Naive thymus-derived CD4-positive, alpha-beta T cell (primary cell): ENCODE measurements around the gene CCNL2. TPM values are rescaled to one million over a fixed set of nuclear protein-coding genes. Genes with fewer than 3 reads are reported as not detected.

Experiments used
- ATAC-seq: fragments of 150-1000 bp; cut with Tn5 transposase; 2 replicates; pipeline ENCODE4 v1.10.0; 2021; ENCODE audit warnings: mild to moderate bottlenecking, moderate library complexity
- CTCF ChIA-PET: fragments of 350-600 bp; sonication (Branson Sonifier 250); formaldehyde crosslinking; loops from one replicate; lab custom pipeline; 2021; ENCODE audit warnings: antibody characterized with exemption; lab: Charles Lee
- POLR2A ChIA-PET: fragments of 350-600 bp; sonication (Branson Sonifier 250); formaldehyde crosslinking; loops from one replicate; lab custom pipeline; 2021; ENCODE audit warnings: antibody characterized with exemption, inconsistent platforms; lab: Charles Lee
- DNase-seq, 9 donors: peaks; one replicate each; pipeline versions ENCODE4 v3.0.0 to v3.0.0-alpha.2; 2020 to 2022; ENCODE audit warnings: mixed read lengths in 1 of 9
- H3K27ac ChIP-seq: one replicate; pipeline ENCODE4 v1.7.0; 2013; ENCODE audit warnings: mild to moderate bottlenecking, low read depth, low read length, moderate library complexity
- H3K27me3 ChIP-seq, 2 donors: one replicate each; pipeline ENCODE4 v1.7.0; 2013; ENCODE audit warnings: low read length in 2 of 2, mild to moderate bottlenecking in 2 of 2, moderate library complexity in 2 of 2; ENCODE audit not compliant: control insufficient read depth in 2 of 2, insufficient read depth in 2 of 2
- H3K36me3 ChIP-seq, 3 experiments: 1 replicate in 2 of 3; 2 replicates in 1 of 3; pipeline ENCODE4 v1.7.0; 2013; ENCODE audit warnings: low read length in 3 of 3, mild to moderate bottlenecking in 3 of 3, moderate library complexity in 1 of 3; ENCODE audit not compliant: insufficient read depth in 3 of 3, control insufficient read depth in 2 of 3
- H3K4me1 ChIP-seq, 2 donors: one replicate each; pipeline ENCODE4 v1.7.0; 2013; ENCODE audit warnings: low read length in 2 of 2, mild to moderate bottlenecking in 2 of 2, moderate library complexity in 1 of 2; ENCODE audit not compliant: control insufficient read depth in 2 of 2, insufficient read depth in 2 of 2
- H3K4me3 ChIP-seq: 2 replicates; pipeline ENCODE4 v1.7.0; 2013; ENCODE audit warnings: mild to moderate bottlenecking, low read length
- H3K9me3 ChIP-seq, 3 experiments: 1 replicate in 2 of 3; 2 replicates in 1 of 3; pipeline ENCODE4 v1.7.0; 2013; ENCODE audit warnings: low read length in 3 of 3; ENCODE audit not compliant: control insufficient read depth in 2 of 3
- H3K27ac Mint-ChIP-seq, 9 donors: one replicate each; pipeline ENCODE4 v1.8.0; 2020 to 2022; ENCODE audit warnings: mixed read lengths in 9 of 9, mild to moderate bottlenecking in 8 of 9, moderate library complexity in 5 of 9, inconsistent platforms in 2 of 9
- H3K27me3 Mint-ChIP-seq, 5 donors: one replicate each; pipeline ENCODE4 v1.8.0; 2021 to 2022; ENCODE audit warnings: mixed read lengths in 5 of 5, mild to moderate bottlenecking in 1 of 5
- H3K36me3 Mint-ChIP-seq, 5 donors: one replicate each; pipeline ENCODE4 v1.8.0; 2020 to 2022; ENCODE audit warnings: mixed read lengths in 5 of 5, mild to moderate bottlenecking in 3 of 5, inconsistent platforms in 1 of 5
- H3K4me1 Mint-ChIP-seq, 7 donors: one replicate each; pipeline ENCODE4 v1.8.0; 2020 to 2022; ENCODE audit warnings: mixed read lengths in 7 of 7, mild to moderate bottlenecking in 3 of 7, inconsistent platforms in 1 of 7
- H3K4me3 Mint-ChIP-seq, 10 donors: one replicate each; pipeline ENCODE4 v1.8.0; 2020 to 2022; ENCODE audit warnings: mild to moderate bottlenecking in 10 of 10, mixed read lengths in 10 of 10, moderate library complexity in 6 of 10, inconsistent platforms in 2 of 10
- H3K9me3 Mint-ChIP-seq, 11 donors: one replicate each; pipeline ENCODE4 v1.8.0; 2020 to 2022; ENCODE audit warnings: mixed read lengths in 11 of 11, mild to moderate bottlenecking in 4 of 11, inconsistent platforms in 1 of 11, moderate library complexity in 1 of 11
- intact Hi-C, 2 donors: fragments of 100-400 bp; cut with micrococcal nuclease; formaldehyde crosslinking; loops; one replicate each; pipeline ENCODE4 v1.15.1; 2023
- polyA plus RNA-seq, 2 donors: library from polyadenylated mRNA; unstranded; fragments of 300-500 nt; fragmentation: Illumina TruSeq; gene quantifications; one replicate each; pipeline ENCODE4 v1.2.3, GENCODE V29; 2021
- total RNA-seq, 6 experiments: library from RNA in 5 of 6; stranded (reverse) in 5 of 6; gene quantifications; 1 replicate in 5 of 6; 2 replicates in 1 of 6; pipeline ENCODE4 v1.2.3 and lab custom pipeline; 2021 to 2026

CCNL2 gene
- total and polyA plus RNA-seq, 7 experiments from 2014 or later, result 16.3 to 403 (median 238) TPM

DNA sequence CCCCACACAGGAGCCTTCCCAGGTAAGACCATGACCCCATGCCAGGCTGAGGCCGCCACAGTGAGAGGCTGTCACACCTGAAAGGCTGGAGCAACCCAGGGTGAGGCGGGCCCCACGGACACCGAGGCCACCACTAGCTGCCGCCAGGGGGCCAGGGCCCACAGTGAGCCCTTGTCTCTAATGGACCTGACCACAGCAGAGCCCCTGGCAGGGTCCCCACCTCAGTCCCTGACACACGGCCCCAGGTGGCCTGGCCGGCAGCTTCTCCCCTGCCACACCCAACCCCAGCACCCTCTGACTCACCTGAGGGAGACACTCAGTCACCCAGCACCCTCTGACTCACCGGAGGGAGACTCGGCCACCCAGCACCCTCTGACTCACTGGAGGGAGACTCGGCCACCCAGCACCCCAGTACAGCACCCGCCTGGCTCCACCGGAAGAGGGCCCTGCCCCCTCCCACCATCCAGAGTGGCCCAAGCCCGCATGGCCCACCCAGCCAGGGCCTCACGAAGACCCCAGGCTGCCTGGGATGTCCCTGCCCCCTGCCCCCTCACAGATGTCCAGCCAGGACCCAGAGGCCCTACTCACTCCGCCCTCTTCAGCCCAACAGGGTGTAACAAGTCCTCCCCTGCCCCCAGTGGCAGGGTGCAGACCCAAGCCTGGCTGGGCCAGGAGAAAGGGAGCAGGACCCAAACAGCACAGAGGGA, 54.3 kb downstream of the CCNL2 start:
- Mint-ChIP-seq H3K9me3 (peaks cover 0 to 4% (median 0%) of the 10 kb centered on the region in 11 donors), H3K4me1 (peaks cover 12 to 22% (median 13%) of the 10 kb centered on the region in 7 donors), H3K27me3 (no peaks in the 10 kb centered on the region), H3K27ac (peak overlapping the region in 1 of 9 donors; percentile 25), H3K36me3 (peaks cover 0 to 11% (median 4%) of the 10 kb centered on the region in 5 donors), H3K4me3 (no peak overlapping the region)
- no peak overlapping the region for H3K27ac ChIP-seq
- POLR2A ChIA-PET, result no interaction called here
- no peaks in the 10 kb centered on the region for H3K9me3 ChIP-seq
- H3K27me3 ChIP-seq, result no peaks in the 10 kb centered on the region
- ATAC-seq (no peak), DNase-seq (no peak)
- H3K4me1 ChIP-seq, result peaks cover 0 to 9% of the 10 kb centered on the region in 2 donors
- peaks cover 0 to 13% (median 0%) of the 10 kb centered on the region in 3 experiments for H3K36me3 ChIP-seq
- CTCF ChIA-PET, result no interaction called here
- no peak overlapping the region for H3K4me3 ChIP-seq
- intact Hi-C loops, result no loop called here

DNA sequence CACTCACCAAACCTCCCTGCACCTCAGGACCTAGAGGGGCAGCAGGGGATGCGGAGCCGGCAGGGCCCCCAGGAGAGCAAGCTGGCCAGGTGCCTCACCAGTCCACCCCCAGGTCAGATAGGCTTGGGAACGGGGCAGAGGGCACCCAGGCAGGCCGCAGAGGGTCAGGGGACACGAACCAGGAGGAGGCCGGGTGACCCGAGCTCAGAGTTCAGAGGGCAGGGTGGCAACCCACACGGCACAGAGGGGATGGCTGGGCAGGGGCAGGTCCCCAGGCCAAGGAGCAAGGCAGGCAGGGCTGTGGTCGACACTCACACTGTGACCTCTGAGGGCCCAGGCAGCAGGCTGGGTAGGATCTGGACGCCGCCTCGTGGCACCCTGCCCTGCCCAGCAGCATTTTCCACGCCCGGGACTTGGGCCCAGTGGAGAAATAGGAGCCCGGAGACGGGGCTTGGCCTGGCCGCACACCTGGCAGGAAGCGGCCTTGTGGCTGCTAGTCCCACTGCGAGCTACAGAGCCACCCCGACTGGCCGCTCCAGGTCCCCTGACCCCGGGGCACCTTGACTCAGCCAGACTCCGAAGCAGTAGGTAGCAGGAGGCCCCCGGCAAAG, 55.2 kb downstream of the CCNL2 start:
- Histone ChIP-seq H3K27me3 (no peaks in the 10 kb centered on the region), H3K36me3 (peaks cover 0 to 16% (median 0%) of the 10 kb centered on the region in 3 experiments), H3K4me3 (no peak overlapping the region), H3K9me3 (no peaks in the 10 kb centered on the region), H3K27ac (no peak overlapping the region), H3K4me1 (peaks cover 0 to 9% of the 10 kb centered on the region in 2 donors)
- ChIA-PET POLR2A (no interaction called here), CTCF (interaction anchor here (0.7 kb wide), 1 partner anchor 306 kb away, joined by 3 read pairs; no protein-coding TSS in a partner anchor)
- ATAC-seq (no peak), DNase-seq (no peak)
- peaks cover 0 to 4% (median 0%) of the 10 kb centered on the region in 11 donors for H3K9me3 Mint-ChIP-seq
- intact Hi-C loops, result no loop called here
- peaks cover 12 to 22% (median 13%) of the 10 kb centered on the region in 7 donors for H3K4me1 Mint-ChIP-seq
- H3K27ac Mint-ChIP-seq, result no peak overlapping the region
- peaks cover 0 to 11% (median 4%) of the 10 kb centered on the region in 5 donors for H3K36me3 Mint-ChIP-seq
- H3K4me3 Mint-ChIP-seq, result no peak overlapping the region
- H3K27me3 Mint-ChIP-seq, result no peaks in the 10 kb centered on the region

DNA sequence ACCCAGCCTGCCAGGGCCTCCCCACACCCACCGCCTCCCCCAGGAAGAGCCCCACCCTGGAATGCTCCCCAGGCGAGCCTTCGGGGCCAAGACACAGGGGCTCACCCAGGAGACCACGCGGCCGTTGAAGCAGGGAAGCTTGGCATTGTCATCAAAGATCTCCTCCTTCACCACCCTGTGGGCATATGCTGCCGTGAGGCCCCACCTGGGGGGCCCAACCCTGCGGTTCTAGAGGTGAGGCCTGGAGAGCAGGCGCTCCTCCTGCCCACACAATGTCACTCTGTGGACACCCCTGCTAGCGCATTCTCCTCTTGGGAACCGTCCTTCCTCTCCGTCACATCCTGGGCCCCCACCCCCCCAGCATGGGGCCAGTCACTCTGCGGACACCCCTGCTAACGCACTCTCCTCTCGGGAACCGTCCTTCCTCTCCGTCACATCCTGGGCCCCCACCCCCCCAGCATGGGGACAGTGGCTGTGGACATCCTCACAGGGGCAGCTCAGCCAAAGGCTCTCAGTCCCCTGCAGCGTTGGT, 56.5 kb downstream of the CCNL2 start:
- no peaks in the 10 kb centered on the region for H3K27me3 ChIP-seq
- POLR2A ChIA-PET, result no interaction called here
- H3K9me3 ChIP-seq, result no peaks in the 10 kb centered on the region
- Mint-ChIP-seq H3K4me3 (no peak overlapping the region), H3K9me3 (peaks cover 0 to 4% (median 0%) of the 10 kb centered on the region in 11 donors), H3K27me3 (no peaks in the 10 kb centered on the region), H3K36me3 (peaks cover 0 to 11% (median 4%) of the 10 kb centered on the region in 5 donors), H3K4me1 (peaks cover 10 to 17% (median 12%) of the 10 kb centered on the region in 7 donors), H3K27ac (no peak overlapping the region)
- intact Hi-C loops, result no loop called here
- peaks cover 0 to 1% of the 10 kb centered on the region in 2 donors for H3K4me1 ChIP-seq
- CTCF ChIA-PET, result no interaction called here
- ATAC-seq (no peak), DNase-seq (no peak)
- H3K36me3 ChIP-seq, result peaks cover 0 to 24% (median 0%) of the 10 kb centered on the region in 3 experiments
- no peak overlapping the region for H3K27ac ChIP-seq
- H3K4me3 ChIP-seq, result no peak overlapping the region

DNA sequence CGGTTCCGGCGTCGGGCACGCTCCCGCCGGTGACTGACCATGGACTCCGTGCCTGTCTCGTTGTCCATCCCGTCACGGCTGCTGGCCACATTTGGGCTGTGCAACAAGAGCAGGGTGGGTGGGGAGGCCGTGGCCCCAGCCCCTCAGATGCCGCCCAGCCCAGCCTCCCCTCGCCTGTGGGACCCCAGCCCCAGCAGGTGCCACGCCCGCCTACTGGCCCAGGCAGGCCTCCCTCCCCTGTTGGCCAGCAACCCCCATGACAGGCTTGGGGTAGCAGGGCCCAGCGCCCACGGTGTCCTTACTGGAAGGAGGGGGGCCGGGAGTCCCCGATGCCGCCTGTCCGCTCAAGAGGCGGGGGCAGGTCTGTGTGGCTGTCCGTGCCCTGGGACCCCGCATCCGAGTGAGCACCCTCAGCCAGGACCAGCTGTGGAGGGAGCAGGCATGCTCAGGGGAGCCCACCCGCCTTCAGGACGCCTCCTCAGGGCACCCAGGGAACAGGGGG, 57.0 kb downstream of the CCNL2 start:
- intact Hi-C loops, result no loop called here
- no peaks in the 10 kb centered on the region for H3K27me3 Mint-ChIP-seq
- no peak overlapping the region for H3K4me3 ChIP-seq
- no peak for ATAC-seq
- no peak for DNase-seq
- H3K4me3 Mint-ChIP-seq, result no peak overlapping the region
- no peaks in the 10 kb centered on the region for H3K27me3 ChIP-seq
- H3K27ac Mint-ChIP-seq, result no peak overlapping the region
- H3K36me3 Mint-ChIP-seq, result peaks cover 0 to 11% (median 4%) of the 10 kb centered on the region in 5 donors
- no peaks in the 10 kb centered on the region for H3K4me1 ChIP-seq
- H3K27ac ChIP-seq, result no peak overlapping the region
- CTCF ChIA-PET, result no interaction called here
- POLR2A ChIA-PET, result no interaction called here
- H3K9me3 ChIP-seq, result no peaks in the 10 kb centered on the region
- peaks cover 0 to 29% (median 0%) of the 10 kb centered on the region in 3 experiments for H3K36me3 ChIP-seq
- H3K9me3 Mint-ChIP-seq, result peaks cover 0 to 4% (median 0%) of the 10 kb centered on the region in 11 donors
- H3K4me1 Mint-ChIP-seq, result peaks cover 5 to 14% (median 6%) of the 10 kb centered on the region in 7 donors

DNA sequence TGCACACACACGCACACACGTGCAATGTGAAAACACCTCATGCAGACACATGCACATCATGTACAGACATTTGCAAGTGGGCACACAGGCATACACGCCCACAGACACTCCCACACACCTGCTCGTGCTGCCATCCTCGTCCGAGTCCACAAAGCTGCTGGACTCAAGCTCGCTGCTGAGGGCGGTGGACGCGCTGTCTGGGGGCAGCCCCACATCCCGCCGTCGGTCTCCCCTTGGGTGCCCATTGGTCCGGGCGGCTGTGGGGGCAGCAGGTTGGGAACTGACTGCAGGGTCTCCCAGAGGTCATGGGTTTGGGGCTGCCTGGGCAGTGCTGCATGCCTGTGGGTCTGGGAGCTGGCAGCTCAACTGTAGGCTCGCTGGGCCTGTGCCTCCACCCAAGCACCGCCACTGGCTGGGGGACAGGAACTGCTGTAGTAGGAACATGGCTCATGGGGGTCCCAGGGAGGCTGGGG, 57.5 kb downstream of the CCNL2 start:
- Mint-ChIP-seq H3K27ac (no peak overlapping the region), H3K27me3 (no peaks in the 10 kb centered on the region), H3K9me3 (peaks cover 0 to 4% (median 0%) of the 10 kb centered on the region in 11 donors), H3K4me3 (no peak overlapping the region), H3K36me3 (peaks cover 0 to 11% (median 4%) of the 10 kb centered on the region in 5 donors), H3K4me1 (peaks cover 0 to 9% (median 1%) of the 10 kb centered on the region in 7 donors)
- DNase-seq, result no peak
- H3K4me1 ChIP-seq, result no peaks in the 10 kb centered on the region
- H3K27ac ChIP-seq, result no peak overlapping the region
- POLR2A ChIA-PET, result no interaction called here
- H3K4me3 ChIP-seq, result no peak overlapping the region
- no peaks in the 10 kb centered on the region for H3K9me3 ChIP-seq
- CTCF ChIA-PET, result no interaction called here
- H3K27me3 ChIP-seq, result no peaks in the 10 kb centered on the region
- intact Hi-C loops, result no loop called here
- ATAC-seq, result no peak
- peaks cover 0 to 29% (median 0%) of the 10 kb centered on the region in 3 experiments for H3K36me3 ChIP-seq

DNA sequence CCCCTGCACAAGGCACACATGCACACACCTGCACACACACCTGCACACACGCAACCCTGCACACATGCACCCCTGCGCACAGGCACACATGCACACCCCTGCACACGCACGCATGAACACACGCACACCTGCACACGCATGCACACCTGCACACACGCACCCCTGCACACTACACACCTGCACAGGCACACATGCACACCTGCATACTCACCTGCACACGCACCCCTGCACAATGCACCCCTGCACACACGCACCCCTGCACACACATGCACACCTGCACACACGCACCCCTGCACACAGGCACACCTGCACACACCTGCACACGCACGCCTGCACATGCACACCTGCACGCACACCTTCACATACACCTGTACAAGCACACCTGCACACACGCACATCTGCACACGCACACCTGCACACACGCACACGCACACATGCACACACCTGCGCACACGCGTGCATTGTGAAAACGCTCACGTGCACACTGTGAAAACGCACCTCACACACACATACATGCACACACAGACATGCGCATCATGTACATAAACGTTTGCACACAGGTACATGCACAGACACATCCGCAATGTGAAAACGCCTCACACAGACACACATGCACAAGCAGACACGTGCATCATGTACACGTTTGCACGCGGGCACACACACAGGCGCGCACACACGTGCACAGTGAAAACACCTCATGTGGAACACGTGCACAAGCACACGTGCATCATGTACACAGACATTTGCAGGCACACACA, 58.2 kb downstream of the CCNL2 start:
- H3K27me3 Mint-ChIP-seq, result no peaks in the 10 kb centered on the region
- intact Hi-C loops, result no loop called here
- H3K36me3 ChIP-seq, result peaks cover 0 to 29% (median 0%) of the 10 kb centered on the region in 3 experiments
- no peak overlapping the region for H3K4me3 Mint-ChIP-seq
- no peak for ATAC-seq
- H3K27me3 ChIP-seq, result no peaks in the 10 kb centered on the region
- H3K4me3 ChIP-seq, result no peak overlapping the region
- H3K27ac ChIP-seq, result no peak overlapping the region
- H3K4me1 Mint-ChIP-seq, result peaks cover 0 to 7% (median 0%) of the 10 kb centered on the region in 7 donors
- CTCF ChIA-PET, result no interaction called here
- H3K9me3 Mint-ChIP-seq, result peaks cover 0 to 4% (median 0%) of the 10 kb centered on the region in 11 donors
- H3K4me1 ChIP-seq, result no peaks in the 10 kb centered on the region
- no peak for DNase-seq
- H3K9me3 ChIP-seq, result no peaks in the 10 kb centered on the region
- peaks cover 0 to 11% (median 4%) of the 10 kb centered on the region in 5 donors for H3K36me3 Mint-ChIP-seq
- POLR2A ChIA-PET, result no interaction called here
- peak overlapping the region in 2 of 9 donors; percentile 6 to 19 for H3K27ac Mint-ChIP-seq
